Duodenal mucosa (tissue), 2 donors: Measurements from ENCODE around the gene DNTTIP2.
"Not testable (repeated sequence)": the region's sequence is repeated elsewhere in the genome, so short reads cannot be mapped to it uniquely, and the experiment has no call there.

Experiments used
- H3K27ac ChIP-seq: one replicate; pipeline ENCODE4 v1.7.0; 2013; ENCODE audit warnings: low read depth, low read length
- H3K27me3 ChIP-seq, 2 donors: one replicate each; pipeline ENCODE4 v1.7.0; 2013; ENCODE audit warnings: low read length in 2 of 2, control low read depth in 1 of 2; ENCODE audit not compliant: insufficient read depth in 2 of 2, control insufficient read depth in 1 of 2
- H3K36me3 ChIP-seq, 2 donors: one replicate each; pipeline ENCODE4 v1.7.0; 2013; ENCODE audit warnings: low read length in 2 of 2, control low read depth in 1 of 2; ENCODE audit not compliant: insufficient read depth in 2 of 2, control insufficient read depth in 1 of 2
- H3K4me1 ChIP-seq, 2 donors: one replicate each; pipeline ENCODE4 v1.7.0; 2013; ENCODE audit warnings: low read length in 2 of 2, control low read depth in 1 of 2; ENCODE audit not compliant: insufficient read depth in 2 of 2, control insufficient read depth in 1 of 2
- H3K4me3 ChIP-seq, 2 donors: one replicate each; pipeline ENCODE4 v1.7.0; 2013; ENCODE audit warnings: low read length in 2 of 2, low read depth in 1 of 2
- H3K9ac ChIP-seq, 2 donors: one replicate each; pipeline ENCODE4 v1.7.0; 2013; ENCODE audit warnings: low read length in 2 of 2, low read depth in 1 of 2
- H3K9me3 ChIP-seq, 2 donors: one replicate each; pipeline ENCODE4 v1.7.0; 2013; ENCODE audit warnings: low read length in 2 of 2, control low read depth in 1 of 2; ENCODE audit not compliant: control insufficient read depth in 1 of 2

Gene DNTTIP2

GRCh38 chr1:93851878-93852277 lies 27.1 kb downstream of the DNTTIP2 start:
- Histone ChIP-seq H3K4me3 (no peak overlapping the region), H3K9ac (no peak overlapping the region), H3K27ac (no peak overlapping the region), H3K27me3 (no peaks in the 10 kb centered on the region), H3K36me3 (no peaks in the 10 kb centered on the region), H3K4me1 (peaks cover 3 to 4% of the 10 kb centered on the region in 2 donors), H3K9me3 (no peaks in the 10 kb centered on the region)

- Histone ChIP-seq H3K9ac (no peak overlapping the region), H3K9me3 (no peaks in the 10 kb centered on the region), H3K4me1 (peaks cover 3 to 4% of the 10 kb centered on the region in 2 donors), H3K27ac (no peak overlapping the region), H3K27me3 (no peaks in the 10 kb centered on the region), H3K4me3 (no peak overlapping the region), H3K36me3 (no peaks in the 10 kb centered on the region)
These were observed 27.7 kb downstream of the DNTTIP2 start for GRCh38 chr1:93851327-93851712.

- not testable (repeated sequence) for H3K4me3 ChIP-seq, H3K36me3 ChIP-seq, H3K4me1 ChIP-seq, H3K27ac ChIP-seq, H3K9ac ChIP-seq, H3K27me3 ChIP-seq, H3K9me3 ChIP-seq
These were observed 28.2 kb downstream of the DNTTIP2 start for GRCh38 chr1:93850687-93851326.

- no peaks in the 10 kb centered on the region for H3K36me3 ChIP-seq
- H3K4me1 ChIP-seq, result peaks cover 9 to 19% of the 10 kb centered on the region in 2 donors
- no peak overlapping the region for H3K27ac ChIP-seq
- H3K27me3 ChIP-seq, result no peaks in the 10 kb centered on the region
- H3K9me3 ChIP-seq, result no peaks in the 10 kb centered on the region
- peak overlapping the region; percentile 76 to 88 for H3K9ac ChIP-seq
- peak overlapping the region; percentile 82 to 88 for H3K4me3 ChIP-seq
These were observed 30.6 kb downstream of the DNTTIP2 start for GRCh38 chr1:93848350-93848883.

GRCh38 chr1:93847811-93848288 lies 31.2 kb downstream of the DNTTIP2 start:
- Histone ChIP-seq H3K4me1 (peaks cover 9 to 19% of the 10 kb centered on the region in 2 donors), H3K4me3 (peak overlapping the region; percentile 82 to 88), H3K27ac (peak overlapping the region; percentile 88), H3K27me3 (no peaks in the 10 kb centered on the region), H3K9me3 (no peaks in the 10 kb centered on the region), H3K36me3 (no peaks in the 10 kb centered on the region), H3K9ac (peak overlapping the region; percentile 76 to 88)

GRCh38 chr1:93846992-93847810 lies 31.8 kb downstream of the DNTTIP2 start:
- Histone ChIP-seq H3K27me3 (no peaks in the 10 kb centered on the region), H3K27ac (peak overlapping the region; percentile 88), H3K36me3 (no peaks in the 10 kb centered on the region), H3K9ac (peak overlapping the region; percentile 76 to 88), H3K4me1 (peaks cover 9 to 19% of the 10 kb centered on the region in 2 donors), H3K4me3 (peak overlapping the region; percentile 82 to 88), H3K9me3 (no peaks in the 10 kb centered on the region)

GRCh38 chr1:93846206-93846991 lies 32.6 kb downstream of the DNTTIP2 start:
- Histone ChIP-seq H3K9me3 (no peaks in the 10 kb centered on the region), H3K9ac (peak overlapping the region; percentile 68 to 75), H3K4me3 (peak overlapping the region; percentile 82 to 88), H3K27me3 (no peaks in the 10 kb centered on the region), H3K36me3 (no peaks in the 10 kb centered on the region), H3K27ac (peak overlapping the region; percentile 88), H3K4me1 (peaks cover 9 to 19% of the 10 kb centered on the region in 2 donors)

- H3K9me3 ChIP-seq, result no peaks in the 10 kb centered on the region
- H3K27me3 ChIP-seq, result no peaks in the 10 kb centered on the region
- peak overlapping the region; percentile 68 to 75 for H3K9ac ChIP-seq
- H3K27ac ChIP-seq, result peak overlapping the region; percentile 88
- peaks cover 9 to 19% of the 10 kb centered on the region in 2 donors for H3K4me1 ChIP-seq
- H3K36me3 ChIP-seq, result no peaks in the 10 kb centered on the region
- peak overlapping the region; percentile 82 to 88 for H3K4me3 ChIP-seq
These were observed 33.3 kb downstream of the DNTTIP2 start for GRCh38 chr1:93845538-93846205.

GRCh38 chr1:93844262-93845045 lies 34.6 kb downstream of the DNTTIP2 start:
- H3K27me3 ChIP-seq, result no peaks in the 10 kb centered on the region
- no peak overlapping the region for H3K27ac ChIP-seq
- peaks cover 9 to 19% of the 10 kb centered on the region in 2 donors for H3K4me1 ChIP-seq
- no peaks in the 10 kb centered on the region for H3K36me3 ChIP-seq
- H3K9me3 ChIP-seq, result no peaks in the 10 kb centered on the region
- no peak overlapping the region for H3K9ac ChIP-seq
- H3K4me3 ChIP-seq, result no peak overlapping the region
